ENCODE results near the gene SETDB1. TPM values are rescaled to one million over a fixed set of nuclear protein-coding genes. Genes with fewer than 3 reads are reported as not detected.

The SETDB1 gene
- total RNA-seq, 4 donors from 2014 or later, result 23.7 to 32.9 (median 27.8) TPM

DNA sequence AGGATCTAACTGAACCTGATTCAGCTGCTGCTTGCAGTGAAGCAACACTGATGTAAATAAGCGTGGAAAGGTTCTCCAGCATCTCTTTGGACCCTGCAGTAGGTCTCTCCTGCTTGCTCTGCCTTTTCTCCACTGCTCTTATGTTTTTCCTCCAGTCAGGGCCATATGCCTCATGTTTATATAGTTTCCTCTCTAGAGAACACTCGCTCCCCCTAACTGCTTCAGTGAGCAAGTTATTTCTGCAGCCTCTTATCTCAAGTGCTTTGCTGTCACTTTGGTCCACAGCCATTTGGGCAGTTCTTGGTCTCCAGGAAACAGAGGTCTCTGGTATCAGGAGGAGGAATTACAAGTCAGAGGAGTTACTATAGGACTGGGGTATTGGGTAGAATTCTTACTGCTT is 87.4 kb downstream of the SETDB1 start:
- TF ChIP-seq, protein P1, sequence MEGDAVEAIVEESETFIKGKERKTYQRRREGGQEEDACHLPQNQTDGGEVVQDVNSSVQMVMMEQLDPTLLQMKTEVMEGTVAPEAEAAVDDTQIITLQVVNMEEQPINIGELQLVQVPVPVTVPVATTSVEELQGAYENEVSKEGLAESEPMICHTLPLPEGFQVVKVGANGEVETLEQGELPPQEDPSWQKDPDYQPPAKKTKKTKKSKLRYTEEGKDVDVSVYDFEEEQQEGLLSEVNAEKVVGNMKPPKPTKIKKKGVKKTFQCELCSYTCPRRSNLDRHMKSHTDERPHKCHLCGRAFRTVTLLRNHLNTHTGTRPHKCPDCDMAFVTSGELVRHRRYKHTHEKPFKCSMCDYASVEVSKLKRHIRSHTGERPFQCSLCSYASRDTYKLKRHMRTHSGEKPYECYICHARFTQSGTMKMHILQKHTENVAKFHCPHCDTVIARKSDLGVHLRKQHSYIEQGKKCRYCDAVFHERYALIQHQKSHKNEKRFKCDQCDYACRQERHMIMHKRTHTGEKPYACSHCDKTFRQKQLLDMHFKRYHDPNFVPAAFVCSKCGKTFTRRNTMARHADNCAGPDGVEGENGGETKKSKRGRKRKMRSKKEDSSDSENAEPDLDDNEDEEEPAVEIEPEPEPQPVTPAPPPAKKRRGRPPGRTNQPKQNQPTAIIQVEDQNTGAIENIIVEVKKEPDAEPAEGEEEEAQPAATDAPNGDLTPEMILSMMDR (IDR thresholded peaks at IDR 0.05), result no peak
- DNase-seq (ENCODE audit: low spot score), result no peak
- ATAC-seq (ENCODE audit: low FRiP score), result no peak

Other genes with a start within 250 kb of the SETDB1 start
- gene GOLPH3L, start 229.2 kb upstream of the SETDB1 start, total RNA-seq, result 10 to 100 TPM; 12.4 to 19.5 (median 17.9) TPM
- gene HORMAD1, start 205.5 kb upstream of the SETDB1 start, total RNA-seq, result 1 to 10 TPM in 1 of 4 donors, under 1 TPM in 1, not detected in 2; 0.46 to 2.0 TPM
- gene CTSS, start 160.6 kb upstream of the SETDB1 start, total RNA-seq, result 100 to 1,000 TPM in 3 of 4 donors, 10 to 100 TPM in 1; 95.7 to 310 (median 139) TPM
- gene CTSK, start 118.1 kb upstream of the SETDB1 start, total RNA-seq, result 10 to 100 TPM; 41.2 to 74.5 (median 59.6) TPM
- gene ARNT, start 49.8 kb upstream of the SETDB1 start, total RNA-seq, result 10 to 100 TPM; 45.0 to 75.0 (median 58.3) TPM
- not detected for gene CTXND2, start 39.2 kb upstream of the SETDB1 start, total RNA-seq
- 100 to 1,000 TPM in 3 of 4 donors, 10 to 100 TPM in 1; 96.8 to 144 (median 131) TPM for gene CERS2, start 48.5 kb downstream of the SETDB1 start, total RNA-seq
- gene ANXA9, start 55.9 kb downstream of the SETDB1 start, total RNA-seq, result 10 to 100 TPM in 1 of 4 donors, 1 to 10 TPM in 2, under 1 TPM in 1; 0.79 to 26.4 (median 5.6) TPM
- gene MINDY1, start 80.5 kb downstream of the SETDB1 start, total RNA-seq, result 10 to 100 TPM; 15.5 to 35.4 (median 33.2) TPM
- 10 to 100 TPM in 3 of 4 donors, 1 to 10 TPM in 1; 6.2 to 20.6 (median 16.2) TPM for gene PRUNE1, start 82.1 kb downstream of the SETDB1 start, total RNA-seq
- gene BNIPL, start 110.2 kb downstream of the SETDB1 start, total RNA-seq, result under 1 TPM in 3 of 4 donors, not detected in 1; 0.63 to 0.74 (median 0.69) TPM
- 1 to 10 TPM; 2.8 to 7.8 (median 5.6) TPM for gene C1orf56, start 121.4 kb downstream of the SETDB1 start, total RNA-seq
- 100 to 1,000 TPM in 1 of 4 donors, 10 to 100 TPM in 3; 56.6 to 115 (median 92.0) TPM for gene CDC42SE1, start 133.3 kb downstream of the SETDB1 start, total RNA-seq
- gene MLLT11, start 134.0 kb downstream of the SETDB1 start, total RNA-seq, result 1 to 10 TPM in 2 of 4 donors, under 1 TPM in 2; 0.47 to 6.6 (median 0.79) TPM
- 10 to 100 TPM; 15.0 to 36.1 (median 21.2) TPM for gene GABPB2, start 144.4 kb downstream of the SETDB1 start, total RNA-seq
- gene SEMA6C, start 220.3 kb downstream of the SETDB1 start, total RNA-seq, result 10 to 100 TPM in 1 of 4 donors, 1 to 10 TPM in 3; 2.6 to 25.5 (median 4.1) TPM
- 10 to 100 TPM in 3 of 4 donors, 1 to 10 TPM in 1; 7.6 to 16.4 (median 13.0) TPM for gene TNFAIP8L2, start 230.3 kb downstream of the SETDB1 start, total RNA-seq
- gene LYSMD1, start 239.5 kb downstream of the SETDB1 start, total RNA-seq, result 10 to 100 TPM in 2 of 4 donors, 1 to 10 TPM in 2; 4.1 to 11.0 (median 9.8) TPM
- gene SCNM1, start 239.8 kb downstream of the SETDB1 start, total RNA-seq, result 10 to 100 TPM; 12.0 to 24.7 (median 20.7) TPM
- gene TMOD4, start 249.6 kb downstream of the SETDB1 start, total RNA-seq, result 1 to 10 TPM in 1 of 4 donors, not detected in 3; 1.9 TPM

Measured in omental fat pad (tissue), 4 donors.